GM23338 (cell line): ENCODE data around the gene TCF12. TPM values are rescaled to one million over a fixed set of nuclear protein-coding genes. Genes with fewer than 3 reads are reported as not detected.

Experiments used
- ATAC-seq: fragments of 200-7000 bp; cut with Tn5 transposase; 3 replicates; pipeline ENCODE4 v1.9.1; 2020
- DNase-seq: peaks from one replicate; pipeline ENCODE4 v3.0.0-alpha.2; 2015; ENCODE audit warnings: low spot score
- H2AFZ ChIP-seq: fragments of 200-600 bp; sonication (generic); 2 replicates; pipeline ENCODE4 v1.8.0; 2016; ENCODE audit warnings: antibody characterized with exemption, mild to moderate bottlenecking, moderate library complexity
- H3F3A ChIP-seq: fragments of 200-600 bp; sonication (generic); replicated peaks from 2 replicates; pipeline ENCODE4 v1.8.0; 2017; ENCODE audit warnings: antibody characterized with exemption, mixed run types, low read depth
- H3K27ac ChIP-seq: fragments of 200-600 bp; sonication (generic); 2 replicates; pipeline ENCODE4 v1.6.1; 2016; ENCODE audit warnings: low read depth
- H3K27me3 ChIP-seq: fragments of 200-600 bp; sonication (generic); 2 replicates; pipeline ENCODE4 v1.8.0; 2016; ENCODE audit warnings: mild to moderate bottlenecking, mixed run types, moderate library complexity; ENCODE audit not compliant: insufficient read depth
- H3K36me3 ChIP-seq: fragments of 200-600 bp; sonication (generic); 2 replicates; pipeline ENCODE4 v1.8.0; 2016; ENCODE audit warnings: mild to moderate bottlenecking; ENCODE audit not compliant: insufficient read depth
- H3K4me1 ChIP-seq: fragments of 200-600 bp; sonication (generic); 2 replicates; pipeline ENCODE4 v1.8.0; 2016; ENCODE audit warnings: mild to moderate bottlenecking, moderate library complexity; ENCODE audit not compliant: insufficient read depth
- H3K4me2 ChIP-seq: fragments of 200-600 bp; sonication (generic); 2 replicates; pipeline ENCODE4 v1.7.1; 2017; ENCODE audit warnings: mixed run types
- H3K4me3 ChIP-seq: fragments of 200-600 bp; sonication (generic); 2 replicates; pipeline ENCODE4 v1.6.1; 2016; ENCODE audit warnings: mixed run types
- H3K79me2 ChIP-seq: fragments of 200-600 bp; sonication (generic); replicated peaks from 2 replicates; pipeline ENCODE4 v1.8.0; 2017; ENCODE audit warnings: mild to moderate bottlenecking; ENCODE audit not compliant: insufficient read depth
- H3K9me2 ChIP-seq: fragments of 200-600 bp; sonication (generic); 2 replicates; pipeline ENCODE4 v1.8.0; 2017; ENCODE audit not compliant: insufficient read depth
- H4K20me1 ChIP-seq: fragments of 200-600 bp; sonication (generic); replicated peaks from 2 replicates; pipeline ENCODE4 v1.8.0; 2017; ENCODE audit warnings: mild to moderate bottlenecking; ENCODE audit not compliant: insufficient read depth
- H3K27ac Mint-ChIP-seq: 2 replicates; pipeline ENCODE4 v1.8.0; 2020; ENCODE audit warnings: inconsistent platforms, mild to moderate bottlenecking, moderate library complexity, mixed read lengths
- H3K27me3 Mint-ChIP-seq: 3 replicates; pipeline ENCODE4 v1.8.0; 2022; ENCODE audit warnings: low read depth, mild to moderate bottlenecking, moderate library complexity, mixed read lengths, inconsistent platforms; ENCODE audit not compliant: insufficient read depth, poor library complexity
- H3K36me3 Mint-ChIP-seq: 3 replicates; pipeline ENCODE4 v1.8.0; 2021; ENCODE audit warnings: low read depth, mild to moderate bottlenecking, inconsistent platforms, moderate library complexity, mixed read lengths
- H3K4me1 Mint-ChIP-seq: 3 replicates; pipeline ENCODE4 v1.8.0; 2020; ENCODE audit warnings: mild to moderate bottlenecking, inconsistent platforms, mixed read lengths
- H3K4me3 Mint-ChIP-seq: 3 replicates; pipeline ENCODE4 v1.8.0; 2021; ENCODE audit warnings: moderate library complexity, mild to moderate bottlenecking, inconsistent platforms, mixed read lengths
- H3K9me3 Mint-ChIP-seq: 3 replicates; pipeline ENCODE4 v1.8.0; 2020; ENCODE audit warnings: moderate library complexity, mild to moderate bottlenecking, inconsistent platforms, mixed read lengths
- CREB1 ChIP-seq: fragments of 250-450 bp; sonication (Bioruptor Pico); IDR thresholded peaks from 2 replicates; pipeline ENCODE4 v1.5.0; 2020; ENCODE audit warnings: low read depth, mild to moderate bottlenecking, moderate library complexity
- EZH2 ChIP-seq: fragments of 200-600 bp; sonication (generic); IDR thresholded peaks from one replicate; pipeline ENCODE4 v1.8.0; 2017; ENCODE audit warnings: antibody characterized with exemption, mild to moderate bottlenecking, low read depth; ENCODE audit not compliant: unreplicated experiment
- POLR2AphosphoS5 ChIP-seq: IDR thresholded peaks from 2 replicates; pipeline ENCODE4 v1.6.1; 2016; ENCODE audit warnings: antibody characterized with exemption, low read depth
- STAT1 ChIP-seq: IDR thresholded peaks from one replicate; pipeline ENCODE4 v1.6.1; 2016; ENCODE audit warnings: antibody characterized with exemption; ENCODE audit not compliant: unreplicated experiment
- ZNF114 ChIP-seq: fragments of 250-450 bp; sonication (Bioruptor Pico); IDR thresholded peaks from 2 replicates; pipeline ENCODE4 v1.5.0; 2020; ENCODE audit warnings: mild to moderate bottlenecking, moderate library complexity
- ZNF331 ChIP-seq: fragments of 250-450 bp; sonication (Bioruptor Pico); IDR thresholded peaks from 2 replicates; pipeline ENCODE4 v1.5.0; 2020; ENCODE audit warnings: low read depth, mild to moderate bottlenecking, moderate library complexity
- long read RNA-seq: library from polyadenylated mRNA; unstranded; transcript quantifications from one replicate; pipeline ENCODE4 v2.0.0, GENCODE V29; 2020; ENCODE audit not compliant: unreplicated experiment
- polyA plus RNA-seq: library from polyadenylated mRNA; unstranded; fragments of >200 nt; fragmentation: Nextera tagmentation; extraction: Ambion mirVana; gene quantifications from 2 replicates; pipeline ENCODE4 v1.2.1, GENCODE V29; 2016
- total RNA-seq: library from RNA; depleted of rRNA; stranded (reverse); fragments of >200 nt; shearing (Covaris generic); gene quantifications from 2 replicates; pipeline ENCODE4 v1.2.3, GENCODE V29; 2014; rRNA removed
- TF ChIP-seq, protein P1 (sequence below), 2 experiments: fragments of 200-600 bp in 1 of 2; sonication (generic) in 1 of 2; conservative IDR thresholded peaks; 2 replicates each; pipeline versions ENCODE4 v1.5.1 to v1.6.1; 2016 to 2017; ENCODE audit warnings: antibody characterized with exemption in 2 of 2, low read depth in 2 of 2, mild to moderate bottlenecking in 2 of 2, moderate library complexity in 1 of 2

Gene TCF12
- total RNA-seq (69.2 and 104 TPM in 2 replicates), polyA plus RNA-seq (26.9 and 27.6 TPM in 2 replicates)
- long read RNA-seq, full-length matches to known transcripts: 2 of 25 reads
- long read RNA-seq, partial matches to known transcripts: 18 of 25 reads
- long read RNA-seq, other reads (novel, unspliced or antisense): 5 of 25 reads

DNA sequence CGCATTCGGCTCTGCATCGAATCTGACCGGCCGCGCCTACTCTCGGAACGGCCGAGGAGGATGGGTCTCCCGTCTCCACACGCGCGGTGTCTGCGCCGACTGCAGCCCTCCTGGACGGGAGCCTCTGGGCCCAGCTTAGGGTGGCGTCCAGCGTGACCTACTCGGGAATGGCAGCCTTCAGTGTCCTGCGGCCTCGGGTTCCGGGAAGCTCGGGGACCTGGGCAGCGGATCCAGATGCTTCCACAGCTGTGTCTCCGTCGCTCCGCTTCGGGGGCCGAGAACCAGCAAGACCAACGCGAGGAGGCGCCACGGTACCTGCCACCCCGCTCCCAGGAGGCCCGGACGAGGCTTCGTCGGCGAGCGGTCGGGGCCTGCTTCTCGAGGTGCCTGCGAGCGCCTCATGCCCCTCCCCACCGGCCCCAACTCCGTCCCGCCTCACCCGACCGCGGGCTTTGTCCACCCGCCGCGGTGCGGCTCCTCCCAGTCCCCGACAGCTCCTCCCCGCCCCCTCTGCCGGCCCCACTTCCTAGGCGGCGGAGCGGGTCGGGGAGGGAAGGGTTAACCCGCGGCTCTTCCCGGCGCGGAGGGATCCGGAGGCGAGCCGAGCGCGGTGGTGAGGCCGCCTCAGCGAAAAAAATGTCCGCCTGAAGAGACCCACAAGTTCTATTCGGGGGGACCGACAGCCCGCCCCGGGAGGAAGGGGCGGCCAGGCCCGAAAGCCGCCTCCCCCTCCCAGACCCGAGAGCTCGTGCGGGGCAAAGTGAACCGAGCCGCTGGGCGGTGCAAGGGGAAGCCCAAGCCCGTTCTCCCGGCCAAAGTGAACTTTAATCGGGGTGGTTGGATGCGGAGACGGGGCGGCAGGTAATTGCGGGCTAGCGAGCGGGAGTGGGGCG is at the start of gene TCF12:
Gene TCF12 (plus strand): TSS at position 599 of the 893 bp plus-strand sequence. CDS start 1,270 bp downstream, outside the sequence.
- H2AFZ ChIP-seq: peak within 1 kb of the TSS; percentile 87
- H3K4me2 ChIP-seq: peak within 1 kb of the TSS; percentile 87
- Mint-ChIP-seq H3K9me3 (peaks cover 11% of the 10 kb centered on the region; the same call in 1 of the 3 replicates), H3K27me3 (peaks cover 14% of the 10 kb centered on the region), H3K4me1 (peaks cover 27% of the 10 kb centered on the region), H3K4me3 (peak within 1 kb of the TSS; percentile 92), H3K27ac (peak within 1 kb of the TSS; percentile 88; the same call in 1 of the 2 replicates), H3K36me3 (peaks cover 36% of the 10 kb centered on the region)
- ATAC-seq (peak; percentile 88), DNase-seq (peak; percentile 98)
- H4K20me1 ChIP-seq: no peaks in the 10 kb centered on the region
- H3F3A ChIP-seq: no peaks in the 10 kb centered on the region
- TF ChIP-seq CREB1 (CRISPR knock-in tag): peak; percentile 82
- TF ChIP-seq EZH2: no peak
- TF ChIP-seq, protein P1, sequence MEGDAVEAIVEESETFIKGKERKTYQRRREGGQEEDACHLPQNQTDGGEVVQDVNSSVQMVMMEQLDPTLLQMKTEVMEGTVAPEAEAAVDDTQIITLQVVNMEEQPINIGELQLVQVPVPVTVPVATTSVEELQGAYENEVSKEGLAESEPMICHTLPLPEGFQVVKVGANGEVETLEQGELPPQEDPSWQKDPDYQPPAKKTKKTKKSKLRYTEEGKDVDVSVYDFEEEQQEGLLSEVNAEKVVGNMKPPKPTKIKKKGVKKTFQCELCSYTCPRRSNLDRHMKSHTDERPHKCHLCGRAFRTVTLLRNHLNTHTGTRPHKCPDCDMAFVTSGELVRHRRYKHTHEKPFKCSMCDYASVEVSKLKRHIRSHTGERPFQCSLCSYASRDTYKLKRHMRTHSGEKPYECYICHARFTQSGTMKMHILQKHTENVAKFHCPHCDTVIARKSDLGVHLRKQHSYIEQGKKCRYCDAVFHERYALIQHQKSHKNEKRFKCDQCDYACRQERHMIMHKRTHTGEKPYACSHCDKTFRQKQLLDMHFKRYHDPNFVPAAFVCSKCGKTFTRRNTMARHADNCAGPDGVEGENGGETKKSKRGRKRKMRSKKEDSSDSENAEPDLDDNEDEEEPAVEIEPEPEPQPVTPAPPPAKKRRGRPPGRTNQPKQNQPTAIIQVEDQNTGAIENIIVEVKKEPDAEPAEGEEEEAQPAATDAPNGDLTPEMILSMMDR (conservative IDR thresholded peaks at IDR 0.05; ENCODE audit: low read depth in 2 of 2): peak; percentile 23 to 59; a peak in 3 of 4 replicates
- peak; percentile 70 for TF ChIP-seq POLR2AphosphoS5
- peak within 1 kb of the TSS; percentile 96 for H3K27ac ChIP-seq
- H3K27me3 ChIP-seq: no peaks in the 10 kb centered on the region; the same call in 1 of the 2 replicates
- peak within 1 kb of the TSS; percentile 89 for H3K4me3 ChIP-seq
- no peaks in the 10 kb centered on the region for H3K9me2 ChIP-seq
- peaks cover 14% of the 10 kb centered on the region; the same call in 1 of the 2 replicates for H3K36me3 ChIP-seq
- peaks cover 44% of the 10 kb centered on the region for H3K79me2 ChIP-seq
- H3K4me1 ChIP-seq: peaks cover 27% of the 10 kb centered on the region

DNA sequence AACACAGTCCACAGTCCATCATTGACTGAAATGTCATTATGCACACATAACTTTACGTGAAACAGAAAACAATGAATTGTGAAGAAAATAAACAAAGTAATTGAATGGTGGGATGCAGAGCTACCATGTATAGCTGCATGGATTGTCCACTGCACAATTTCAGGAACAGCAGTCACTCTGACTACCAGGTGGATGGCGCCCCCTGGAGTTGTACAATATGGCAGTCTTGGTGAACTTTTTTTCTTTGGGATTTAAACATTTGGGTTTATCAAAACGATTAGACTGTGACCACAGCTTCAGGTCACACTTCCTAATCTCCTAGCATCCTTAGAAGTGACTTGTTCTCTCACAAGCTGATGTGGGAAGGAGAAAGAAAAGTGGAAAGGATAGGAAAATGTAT is 48.9 kb upstream of the TCF12 start:
- H3K27ac Mint-ChIP-seq: no peak overlapping the region; the same call in 1 of the 2 replicates
- Histone ChIP-seq H3K79me2 (no peaks in the 10 kb centered on the region), H3K36me3 (no peaks in the 10 kb centered on the region), H3F3A (no peaks in the 10 kb centered on the region), H3K4me2 (no peak overlapping the region), H3K4me3 (no peak overlapping the region), H3K27me3 (no peaks in the 10 kb centered on the region), H3K9me2 (no peaks in the 10 kb centered on the region), H3K27ac (no peak overlapping the region), H2AFZ (no peak overlapping the region), H4K20me1 (no peaks in the 10 kb centered on the region), H3K4me1 (peaks cover 2% of the 10 kb centered on the region; the same call in 1 of the 2 replicates)
- no peaks in the 10 kb centered on the region for H3K36me3 Mint-ChIP-seq
- peaks cover 3% of the 10 kb centered on the region for H3K27me3 Mint-ChIP-seq
- DNase-seq (peak; percentile 59), ATAC-seq (no peak)
- no peak overlapping the region for H3K4me3 Mint-ChIP-seq
- peaks cover 13% of the 10 kb centered on the region; the same call in 2 of the 3 replicates for H3K4me1 Mint-ChIP-seq
- TF ChIP-seq ZNF331 (no peak), ZNF114 (CRISPR knock-in tag) (no peak), EZH2 (no peak), STAT1 (no peak)
- TF ChIP-seq, protein P1 (conservative IDR thresholded peaks at IDR 0.05; ENCODE audit: low read depth in 2 of 2): peak; percentile 81 to 82
- no peaks in the 10 kb centered on the region for H3K9me3 Mint-ChIP-seq
